ENCODE results near the gene CHRND. TPM values are rescaled to one million over a fixed set of nuclear protein-coding genes. Genes with fewer than 3 reads are reported as not detected.

Gene CHRND
- total and polyA plus RNA-seq, 2 of the 8 experiments (the other 6 are each of a cell fraction or from before 2014, with no cell fraction given): 0.24 TPM; not detected in 1

GRCh38 chr2:232483923-232484627, 41.9 kb upstream of the CHRND start (continued):
- TF ChIP-seq CHD2 (IDR thresholded peaks at IDR 0.05; ENCODE audit: low read length) (no peak), CEBPB (IDR thresholded peaks at IDR 0.05; ENCODE audit: low read depth, low read length) (no peak), E2F6 (IDR thresholded peaks at IDR 0.05) (no peak)
- TF ChIP-seq, protein P1, sequence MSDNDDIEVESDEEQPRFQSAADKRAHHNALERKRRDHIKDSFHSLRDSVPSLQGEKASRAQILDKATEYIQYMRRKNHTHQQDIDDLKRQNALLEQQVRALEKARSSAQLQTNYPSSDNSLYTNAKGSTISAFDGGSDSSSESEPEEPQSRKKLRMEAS (IDR thresholded peaks at IDR 0.05): no peak
